ENCODE measurements around the gene RABEP1. TPM values are rescaled to one million over a fixed set of nuclear protein-coding genes. Genes with fewer than 3 reads are reported as not detected.
A peak's percentile ranks its signal among the peaks of the same experiment; 100 is the strongest.

The RABEP1 gene
- polyA plus RNA-seq, 1 of the 3 experiments (the other 2 are of a cell fraction) = 9.7 TPM

DNA sequence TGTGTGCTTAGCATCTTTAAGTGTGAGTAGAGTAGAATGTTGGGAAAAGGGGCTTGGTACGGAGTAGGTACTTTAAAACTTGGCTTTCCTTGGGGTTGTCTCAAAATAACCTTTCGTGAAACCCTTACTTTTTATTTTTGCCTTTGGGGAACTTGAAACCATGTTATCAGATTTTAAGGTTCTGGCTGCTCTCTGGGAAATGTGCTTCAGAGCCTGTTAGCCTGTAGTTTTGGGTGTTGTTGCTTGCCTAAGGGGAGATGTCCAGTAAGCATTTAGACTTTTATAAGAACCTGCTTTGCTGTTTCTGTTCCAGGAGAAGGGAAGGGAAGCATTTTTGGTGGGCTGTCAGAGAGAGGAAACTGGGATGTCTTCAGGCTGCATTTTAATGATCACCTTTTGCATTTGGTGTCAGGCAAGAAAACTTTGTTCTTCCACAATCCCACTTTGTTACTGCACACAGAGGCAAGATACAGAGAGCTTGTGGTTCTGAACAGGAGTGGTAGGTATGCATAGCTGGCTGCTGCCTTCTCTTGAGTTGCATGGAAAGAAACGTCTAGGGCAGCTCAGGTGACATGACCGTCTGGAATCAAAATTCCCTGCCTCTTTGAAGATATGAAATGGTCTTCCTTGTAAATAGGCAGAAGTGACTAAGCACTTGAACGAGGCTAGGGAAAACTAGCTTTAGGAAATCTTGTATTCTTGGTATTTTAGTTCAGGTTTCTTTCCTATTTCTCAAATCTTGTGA is 1.7 kb downstream of the RABEP1 start:
- Histone ChIP-seq H3K9me3 (no peaks in the 10 kb centered on the region), H3K4me1 (ENCODE audit: control insufficient read depth in 1 of 2, insufficient read depth in 2 of 2, low read depth in 1 of 2, low read length in 1 of 2) (peaks cover 5 to 8% of the 10 kb centered on the region in 2 experiments; a peak in 2 of 4 replicates), H3K9ac (peak overlapping the region; percentile 62; the same call in 1 of the 2 replicates), H3K4me3 (ENCODE audit: low read depth in 2 of 2, low read length in 1 of 2) (peak overlapping the region in 1 of 2 experiments; percentile 72; a peak in 2 of 4 replicates), H3K36me3 (replicated peaks in 1 of 2; ENCODE audit: control insufficient read depth in 1 of 2, insufficient read depth in 2 of 2, low read length in 1 of 2) (peaks cover 0 to 3% of the 10 kb centered on the region in 2 experiments), H3F3A (replicated peaks; ENCODE audit: insufficient read depth) (no peaks in the 10 kb centered on the region), H2AFZ (ENCODE audit: low read depth) (0 out of 2 replicates have a peak overlapping the region, but pooled peaks have one; percentile 58), H3K27me3 (ENCODE audit: insufficient read depth) (no peaks in the 10 kb centered on the region), H3K79me2 (ENCODE audit: insufficient read depth) (peaks cover 62% of the 10 kb centered on the region), H3K4me2 (peak overlapping the region; percentile 87), H3K9me2 (no peaks in the 10 kb centered on the region), H3K27ac (ENCODE audit: low read depth in 2 of 2, low read length in 1 of 2) (no peak overlapping the region), H4K20me1 (ENCODE audit: insufficient read depth) (peaks cover 20% of the 10 kb centered on the region; the same call in 1 of the 2 replicates)
- ChIA-PET POLR2A (interaction anchor here (0.6 kb wide), 1 partner anchor 133 kb away, joined by 3 read pairs; no protein-coding TSS in a partner anchor), CTCF (interaction anchor here (0.7 to 0.8 kb wide), 2 partner anchors 29 to 34 kb away, joined by 3 to 4 read pairs; no protein-coding TSS in a partner anchor)
- WGBS (ENCODE audit: low lambda C conversion rate) = 69% methylated on average over 5 of the region's 5 CpGs
- no peak for DNase-seq
- TF ChIP-seq, protein P1, sequence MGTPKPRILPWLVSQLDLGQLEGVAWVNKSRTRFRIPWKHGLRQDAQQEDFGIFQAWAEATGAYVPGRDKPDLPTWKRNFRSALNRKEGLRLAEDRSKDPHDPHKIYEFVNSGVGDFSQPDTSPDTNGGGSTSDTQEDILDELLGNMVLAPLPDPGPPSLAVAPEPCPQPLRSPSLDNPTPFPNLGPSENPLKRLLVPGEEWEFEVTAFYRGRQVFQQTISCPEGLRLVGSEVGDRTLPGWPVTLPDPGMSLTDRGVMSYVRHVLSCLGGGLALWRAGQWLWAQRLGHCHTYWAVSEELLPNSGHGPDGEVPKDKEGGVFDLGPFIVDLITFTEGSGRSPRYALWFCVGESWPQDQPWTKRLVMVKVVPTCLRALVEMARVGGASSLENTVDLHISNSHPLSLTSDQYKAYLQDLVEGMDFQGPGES (IDR thresholded peaks at IDR 0.05; ENCODE audit: low read depth, low read length) = no peak
- TF ChIP-seq EZH2phosphoT487 (IDR thresholded peaks at IDR 0.05; ENCODE audit: borderline replicate concordance, low read depth) (no peak), TCF12 (IDR thresholded peaks at IDR 0.05) (no peak), USF1 (IDR thresholded peaks at IDR 0.05; ENCODE audit: borderline replicate concordance, low read depth) (no peak), YY1 (IDR thresholded peaks at IDR 0.05; ENCODE audit: low read depth) (no peak), SIN3A (IDR thresholded peaks at IDR 0.05; ENCODE audit: borderline replicate concordance, low read depth, low read length) (no peak), MXI1 (IDR thresholded peaks at IDR 0.05; ENCODE audit: low read depth, low read length) (no peak), GATA2 (CRISPR knock-in tag; IDR thresholded peaks at IDR 0.05) (no peak), FOSL2 (IDR thresholded peaks at IDR 0.05; ENCODE audit: borderline replicate concordance, low read depth) (no peak), CTCF (IDR thresholded peaks at IDR 0.05) (no peak), NFIC (IDR thresholded peaks at IDR 0.05; ENCODE audit: borderline replicate concordance) (no peak), RXRA (IDR thresholded peaks at IDR 0.05; ENCODE audit: borderline replicate concordance, low read depth) (no peak), RCOR1 (IDR thresholded peaks at IDR 0.05; ENCODE audit: low read length) (no peak), MEF2A (IDR thresholded peaks at IDR 0.05; ENCODE audit: borderline replicate concordance, low read depth) (no peak), SMC3 (IDR thresholded peaks at IDR 0.05; ENCODE audit: low read depth, low read length) (no peak), RAD21 (IDR thresholded peaks at IDR 0.05; ENCODE audit: low read length) (no peak)
- TF ChIP-seq, protein P2, sequence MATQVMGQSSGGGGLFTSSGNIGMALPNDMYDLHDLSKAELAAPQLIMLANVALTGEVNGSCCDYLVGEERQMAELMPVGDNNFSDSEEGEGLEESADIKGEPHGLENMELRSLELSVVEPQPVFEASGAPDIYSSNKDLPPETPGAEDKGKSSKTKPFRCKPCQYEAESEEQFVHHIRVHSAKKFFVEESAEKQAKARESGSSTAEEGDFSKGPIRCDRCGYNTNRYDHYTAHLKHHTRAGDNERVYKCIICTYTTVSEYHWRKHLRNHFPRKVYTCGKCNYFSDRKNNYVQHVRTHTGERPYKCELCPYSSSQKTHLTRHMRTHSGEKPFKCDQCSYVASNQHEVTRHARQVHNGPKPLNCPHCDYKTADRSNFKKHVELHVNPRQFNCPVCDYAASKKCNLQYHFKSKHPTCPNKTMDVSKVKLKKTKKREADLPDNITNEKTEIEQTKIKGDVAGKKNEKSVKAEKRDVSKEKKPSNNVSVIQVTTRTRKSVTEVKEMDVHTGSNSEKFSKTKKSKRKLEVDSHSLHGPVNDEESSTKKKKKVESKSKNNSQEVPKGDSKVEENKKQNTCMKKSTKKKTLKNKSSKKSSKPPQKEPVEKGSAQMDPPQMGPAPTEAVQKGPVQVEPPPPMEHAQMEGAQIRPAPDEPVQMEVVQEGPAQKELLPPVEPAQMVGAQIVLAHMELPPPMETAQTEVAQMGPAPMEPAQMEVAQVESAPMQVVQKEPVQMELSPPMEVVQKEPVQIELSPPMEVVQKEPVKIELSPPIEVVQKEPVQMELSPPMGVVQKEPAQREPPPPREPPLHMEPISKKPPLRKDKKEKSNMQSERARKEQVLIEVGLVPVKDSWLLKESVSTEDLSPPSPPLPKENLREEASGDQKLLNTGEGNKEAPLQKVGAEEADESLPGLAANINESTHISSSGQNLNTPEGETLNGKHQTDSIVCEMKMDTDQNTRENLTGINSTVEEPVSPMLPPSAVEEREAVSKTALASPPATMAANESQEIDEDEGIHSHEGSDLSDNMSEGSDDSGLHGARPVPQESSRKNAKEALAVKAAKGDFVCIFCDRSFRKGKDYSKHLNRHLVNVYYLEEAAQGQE (IDR thresholded peaks at IDR 0.05; ENCODE audit: low read depth, low read length) = no peak
